Measurements from ENCODE around the gene MPP3.

The MPP3 gene

GRCh38 chr17:43840814-43841213 lies 7.9 kb upstream of the MPP3 start:
- POLR2A ChIA-PET = interaction anchor here (0.6 to 2.0 kb wide), 4 partner anchors 62 to 988 kb away, joined by 3 to 5 read pairs (median 4); partner anchors contain the start of gene DUSP3
- Histone ChIP-seq H3K36me3 (ENCODE audit: control insufficient read depth in 2 of 2, insufficient read depth in 1 of 2, low read length in 2 of 2) (no peaks in the 10 kb centered on the region), H3K4me3 (ENCODE audit: low read depth, low read length) (no peak overlapping the region), H3K9me3 (ENCODE audit: control insufficient read depth, insufficient read depth, low read depth, low read length) (no peaks in the 10 kb centered on the region), H3K27ac (ENCODE audit: extremely low read depth, low read depth, low read length) (no peak overlapping the region), H3K4me1 (ENCODE audit: control insufficient read depth, insufficient read depth, low read length) (peaks cover 14% of the 10 kb centered on the region)
- TF ChIP-seq ZNF132 (tag by site-specific recombination; IDR thresholded peaks at IDR 0.05; ENCODE audit: borderline replicate concordance) = no peak
- TF ChIP-seq ZBTB20 (tag by site-specific recombination; IDR thresholded peaks at IDR 0.05) = peak; percentile 39
- TF ChIP-seq PRDM10 (tag by site-specific recombination; IDR thresholded peaks at IDR 0.05) = 0 out of 2 replicates have a peak, but pooled peaks have one; percentile 34
- TF ChIP-seq KLF1 (tag by site-specific recombination; IDR thresholded peaks at IDR 0.05) = no peak
- no peak for TF ChIP-seq ZNF843 (tag by site-specific recombination; IDR thresholded peaks at IDR 0.05)
- peak; percentile 16; the same call in 1 of the 2 replicates for TF ChIP-seq PRDM1 (tag by site-specific recombination; IDR thresholded peaks at IDR 0.05)
- peak; percentile 80 for TF ChIP-seq ZNF335 (tag by site-specific recombination; conservative IDR thresholded peaks at IDR 0.05)
- 0 out of 2 replicates have a peak, but pooled peaks have one; percentile 38 for TF ChIP-seq IKZF3 (tag by site-specific recombination; IDR thresholded peaks at IDR 0.05)
- TF ChIP-seq FEZF1 (tag by site-specific recombination; IDR thresholded peaks at IDR 0.05) = peak; percentile 66
- CTCF ChIA-PET = interaction anchor here (0.6 to 2.9 kb wide), 29 partner anchors 9 to 922 kb away, joined by 3 to 13 read pairs (median 4); partner anchors contain the start of gene MPP2

DNA sequence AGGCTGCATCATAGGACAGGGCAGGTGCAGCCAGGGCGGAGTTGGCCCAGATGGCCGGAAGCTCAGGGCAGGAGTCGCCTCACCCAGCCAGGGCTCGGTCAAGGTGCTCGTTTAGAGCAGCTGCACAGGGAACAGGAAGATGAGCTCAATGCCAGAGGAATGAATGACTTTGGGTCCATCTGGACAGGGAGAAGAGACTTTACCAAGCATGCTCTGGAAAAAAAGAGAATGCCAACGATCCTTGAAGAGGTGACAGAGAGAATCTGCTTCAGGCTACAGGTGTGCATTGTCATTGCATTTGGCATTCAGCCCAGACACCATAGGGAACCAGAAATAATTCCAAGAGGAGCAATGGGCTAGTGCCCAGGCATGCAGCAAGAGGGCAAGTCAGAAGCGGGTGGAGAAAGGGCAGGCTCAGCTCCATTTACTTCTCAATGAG lies 6.7 kb upstream of the MPP3 start:
- ChIA-PET CTCF (interaction anchor here (0.6 to 2.9 kb wide), 21 partner anchors 13 to 1646 kb away, joined by 3 to 13 read pairs (median 5); partner anchors contain the start of genes GHDC and MPP2), POLR2A (interaction anchor here (0.6 to 1.3 kb wide), 3 partner anchors 20 to 275 kb away, joined by 3 to 7 read pairs (median 3); no protein-coding TSS in a partner anchor)
- H3K27ac ChIP-seq (ENCODE audit: extremely low read depth, low read depth, low read length) = no peak overlapping the region
- H3K4me3 ChIP-seq (ENCODE audit: low read depth, low read length) = no peak overlapping the region
- no peaks in the 10 kb centered on the region for H3K36me3 ChIP-seq (ENCODE audit: control insufficient read depth in 2 of 2, insufficient read depth in 1 of 2, low read length in 2 of 2)
- peaks cover 14% of the 10 kb centered on the region for H3K4me1 ChIP-seq (ENCODE audit: control insufficient read depth, insufficient read depth, low read length)
- no peaks in the 10 kb centered on the region for H3K9me3 ChIP-seq (ENCODE audit: control insufficient read depth, insufficient read depth, low read depth, low read length)
- TF ChIP-seq PRDM1 (tag by site-specific recombination; IDR thresholded peaks at IDR 0.05) (peak; percentile 92), KLF1 (tag by site-specific recombination; IDR thresholded peaks at IDR 0.05) (peak; percentile 31), ZNF660 (tag by site-specific recombination; IDR thresholded peaks at IDR 0.05) (0 out of 2 replicates have a peak, but pooled peaks have one; percentile 10), ZBTB17 (tag by site-specific recombination; IDR thresholded peaks at IDR 0.05) (peak; percentile 64), ZNF335 (tag by site-specific recombination; conservative IDR thresholded peaks at IDR 0.05) (peak; percentile 59; the same call in 1 of the 2 replicates), IKZF3 (tag by site-specific recombination; IDR thresholded peaks at IDR 0.05) (0 out of 2 replicates have a peak, but pooled peaks have one; percentile 57), ZFP69B (tag by site-specific recombination; IDR thresholded peaks at IDR 0.05) (no peak), ZNF585B (tag by site-specific recombination; IDR thresholded peaks at IDR 0.05) (no peak), ZEB2 (tag by site-specific recombination; IDR thresholded peaks at IDR 0.05) (0 out of 2 replicates have a peak, but pooled peaks have one; percentile 24), HIC1 (tag by site-specific recombination; IDR thresholded peaks at IDR 0.05) (peak; percentile 31; the same call in 1 of the 2 replicates), ZNF600 (tag by site-specific recombination; IDR thresholded peaks at IDR 0.05) (0 out of 2 replicates have a peak, but pooled peaks have one; percentile 7), SCRT1 (tag by site-specific recombination; IDR thresholded peaks at IDR 0.05; ENCODE audit: borderline replicate concordance) (peak; percentile 67), SCRT2 (tag by site-specific recombination; IDR thresholded peaks at IDR 0.05) (peak; percentile 97), ZNF24 (tag by site-specific recombination; IDR thresholded peaks at IDR 0.05) (0 out of 2 replicates have a peak, but pooled peaks have one; percentile 43), HOXD13 (CRISPR knock-in tag; IDR thresholded peaks at IDR 0.05; ENCODE audit: borderline replicate concordance) (no peak), ZNF394 (tag by site-specific recombination; IDR thresholded peaks at IDR 0.05; ENCODE audit: borderline replicate concordance) (peak; percentile 27; the same call in 1 of the 2 replicates), ZNF366 (tag by site-specific recombination; conservative IDR thresholded peaks at IDR 0.05) (peak; percentile 84)
- TF ChIP-seq, protein P1, sequence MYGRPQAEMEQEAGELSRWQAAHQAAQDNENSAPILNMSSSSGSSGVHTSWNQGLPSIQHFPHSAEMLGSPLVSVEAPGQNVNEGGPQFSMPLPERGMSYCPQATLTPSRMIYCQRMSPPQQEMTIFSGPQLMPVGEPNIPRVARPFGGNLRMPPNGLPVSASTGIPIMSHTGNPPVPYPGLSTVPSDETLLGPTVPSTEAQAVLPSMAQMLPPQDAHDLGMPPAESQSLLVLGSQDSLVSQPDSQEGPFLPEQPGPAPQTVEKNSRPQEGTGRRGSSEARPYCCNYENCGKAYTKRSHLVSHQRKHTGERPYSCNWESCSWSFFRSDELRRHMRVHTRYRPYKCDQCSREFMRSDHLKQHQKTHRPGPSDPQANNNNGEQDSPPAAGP (tag by site-specific recombination; IDR thresholded peaks at IDR 0.05) = peak; percentile 27
- TF ChIP-seq, protein P2, sequence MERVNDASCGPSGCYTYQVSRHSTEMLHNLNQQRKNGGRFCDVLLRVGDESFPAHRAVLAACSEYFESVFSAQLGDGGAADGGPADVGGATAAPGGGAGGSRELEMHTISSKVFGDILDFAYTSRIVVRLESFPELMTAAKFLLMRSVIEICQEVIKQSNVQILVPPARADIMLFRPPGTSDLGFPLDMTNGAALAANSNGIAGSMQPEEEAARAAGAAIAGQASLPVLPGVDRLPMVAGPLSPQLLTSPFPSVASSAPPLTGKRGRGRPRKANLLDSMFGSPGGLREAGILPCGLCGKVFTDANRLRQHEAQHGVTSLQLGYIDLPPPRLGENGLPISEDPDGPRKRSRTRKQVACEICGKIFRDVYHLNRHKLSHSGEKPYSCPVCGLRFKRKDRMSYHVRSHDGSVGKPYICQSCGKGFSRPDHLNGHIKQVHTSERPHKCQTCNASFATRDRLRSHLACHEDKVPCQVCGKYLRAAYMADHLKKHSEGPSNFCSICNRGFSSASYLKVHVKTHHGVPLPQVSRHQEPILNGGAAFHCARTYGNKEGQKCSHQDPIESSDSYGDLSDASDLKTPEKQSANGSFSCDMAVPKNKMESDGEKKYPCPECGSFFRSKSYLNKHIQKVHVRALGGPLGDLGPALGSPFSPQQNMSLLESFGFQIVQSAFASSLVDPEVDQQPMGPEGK (tag by site-specific recombination; IDR thresholded peaks at IDR 0.05) = 0 out of 2 replicates have a peak, but pooled peaks have one; percentile 14
